PFSK-1 (cell line): ENCODE measurements around the gene NFIA.

Experiments used
- POLR2AphosphoS5 ChIP-seq: IDR thresholded peaks from 2 replicates; pipeline ENCODE4 v1.6.1; 2012; ENCODE audit warnings: low read depth, mild to moderate bottlenecking, control low read depth, low read length, moderate library complexity
- SIN3A ChIP-seq: IDR thresholded peaks from 2 replicates; pipeline ENCODE4 v1.6.1; 2012; ENCODE audit warnings: mild to moderate bottlenecking, low read length, moderate library complexity, borderline replicate concordance; ENCODE audit not compliant: insufficient read depth
- TAF1 ChIP-seq: IDR thresholded peaks from 2 replicates; pipeline ENCODE4 v1.6.1; 2012; ENCODE audit warnings: low read length, control low read depth, borderline replicate concordance; ENCODE audit not compliant: insufficient read depth
- TF ChIP-seq, protein P1 (sequence below), 2 experiments: IDR thresholded peaks; 2 replicates each; pipeline versions ENCODE4 v1.6.1 to v1.8.0; 2011 to 2012; ENCODE audit warnings: low read depth in 2 of 2, low read length in 2 of 2, control low read depth in 1 of 2, inconsistent platforms in 1 of 2, mild to moderate bottlenecking in 1 of 2, moderate library complexity in 1 of 2; ENCODE audit not compliant: insufficient read depth in 1 of 2

DNA sequence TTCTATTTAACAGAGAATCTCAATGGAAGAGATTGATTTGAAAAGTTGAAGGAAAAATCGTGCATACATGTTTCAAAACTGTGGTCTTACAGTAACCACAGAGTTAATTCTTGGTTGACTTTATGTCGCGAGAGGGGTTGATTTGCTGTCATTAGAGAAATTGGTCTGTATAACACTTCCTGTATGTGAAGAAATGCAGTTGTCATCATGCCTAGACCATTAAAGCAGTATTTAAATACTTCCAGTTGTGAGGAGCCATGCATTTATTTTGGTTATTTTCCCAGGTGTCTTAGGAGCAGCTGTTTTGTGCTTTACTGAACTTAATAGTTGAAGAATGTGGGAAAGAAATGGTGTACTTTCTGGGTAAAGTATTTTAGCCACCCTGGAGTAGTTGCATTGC lies 76.2 kb downstream of the NFIA start:
- no peak for TF ChIP-seq POLR2AphosphoS5
- TF ChIP-seq, protein P1, sequence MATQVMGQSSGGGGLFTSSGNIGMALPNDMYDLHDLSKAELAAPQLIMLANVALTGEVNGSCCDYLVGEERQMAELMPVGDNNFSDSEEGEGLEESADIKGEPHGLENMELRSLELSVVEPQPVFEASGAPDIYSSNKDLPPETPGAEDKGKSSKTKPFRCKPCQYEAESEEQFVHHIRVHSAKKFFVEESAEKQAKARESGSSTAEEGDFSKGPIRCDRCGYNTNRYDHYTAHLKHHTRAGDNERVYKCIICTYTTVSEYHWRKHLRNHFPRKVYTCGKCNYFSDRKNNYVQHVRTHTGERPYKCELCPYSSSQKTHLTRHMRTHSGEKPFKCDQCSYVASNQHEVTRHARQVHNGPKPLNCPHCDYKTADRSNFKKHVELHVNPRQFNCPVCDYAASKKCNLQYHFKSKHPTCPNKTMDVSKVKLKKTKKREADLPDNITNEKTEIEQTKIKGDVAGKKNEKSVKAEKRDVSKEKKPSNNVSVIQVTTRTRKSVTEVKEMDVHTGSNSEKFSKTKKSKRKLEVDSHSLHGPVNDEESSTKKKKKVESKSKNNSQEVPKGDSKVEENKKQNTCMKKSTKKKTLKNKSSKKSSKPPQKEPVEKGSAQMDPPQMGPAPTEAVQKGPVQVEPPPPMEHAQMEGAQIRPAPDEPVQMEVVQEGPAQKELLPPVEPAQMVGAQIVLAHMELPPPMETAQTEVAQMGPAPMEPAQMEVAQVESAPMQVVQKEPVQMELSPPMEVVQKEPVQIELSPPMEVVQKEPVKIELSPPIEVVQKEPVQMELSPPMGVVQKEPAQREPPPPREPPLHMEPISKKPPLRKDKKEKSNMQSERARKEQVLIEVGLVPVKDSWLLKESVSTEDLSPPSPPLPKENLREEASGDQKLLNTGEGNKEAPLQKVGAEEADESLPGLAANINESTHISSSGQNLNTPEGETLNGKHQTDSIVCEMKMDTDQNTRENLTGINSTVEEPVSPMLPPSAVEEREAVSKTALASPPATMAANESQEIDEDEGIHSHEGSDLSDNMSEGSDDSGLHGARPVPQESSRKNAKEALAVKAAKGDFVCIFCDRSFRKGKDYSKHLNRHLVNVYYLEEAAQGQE (IDR thresholded peaks at IDR 0.05; ENCODE audit: insufficient read depth in 1 of 2, low read depth in 2 of 2, low read length in 2 of 2), result no peak
- no peak for TF ChIP-seq SIN3A
- TF ChIP-seq TAF1, result no peak
